DMS153 treated with DMSO at 0.1 percent for 48 hours (cell line): ENCODE data around the gene ZNF287.

Source experiments
- DNase-seq: peaks from one replicate; lab custom pipeline; 2025; ENCODE audit not compliant: unreplicated experiment; lab: John Stamatoyannopoulos, UW

The ZNF287 gene

DNA sequence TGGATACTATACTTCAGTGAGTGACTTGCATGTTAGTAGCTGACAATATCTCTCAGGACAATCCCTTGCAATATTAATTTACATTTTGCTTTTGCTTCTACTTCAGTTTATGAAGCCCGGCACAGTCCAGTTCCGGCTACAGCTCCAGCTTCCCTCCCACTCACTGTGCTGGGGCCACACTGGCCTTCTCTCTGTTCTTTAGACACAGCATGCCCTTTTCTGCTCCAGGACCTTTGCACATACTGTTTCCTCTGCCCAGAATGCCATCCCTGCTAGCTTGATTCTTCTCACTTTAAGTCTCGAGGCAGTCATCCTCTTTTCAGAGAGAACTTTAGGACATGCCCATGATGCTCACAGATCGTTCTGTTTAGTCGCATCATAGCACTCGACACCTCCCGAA lies 51.5 kb downstream of the ZNF287 start:
- no peak for DNase-seq

DNA sequence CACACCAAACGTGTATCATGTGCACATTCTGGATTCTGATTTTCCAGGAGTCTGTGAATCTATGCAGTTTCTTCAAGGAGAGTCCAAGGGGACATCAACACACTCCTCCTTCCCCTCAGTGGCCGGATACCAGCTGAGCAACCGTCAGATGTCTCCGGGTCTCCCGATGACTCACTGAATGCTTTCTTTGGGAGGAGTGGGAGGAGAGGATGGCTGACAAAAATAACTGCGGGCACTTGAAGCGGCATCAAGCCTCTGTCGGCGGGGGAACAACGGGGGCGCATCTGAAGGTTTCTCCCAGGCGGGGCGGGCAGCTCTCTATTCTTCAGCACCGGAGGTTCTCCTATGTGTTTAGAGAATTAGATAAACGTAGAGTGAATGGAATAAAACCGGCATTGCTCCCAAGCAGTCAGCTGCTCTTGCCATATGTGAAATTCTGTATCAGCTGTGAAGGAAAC lies 52.4 kb downstream of the ZNF287 start:
- DNase-seq, result no peak

DNA sequence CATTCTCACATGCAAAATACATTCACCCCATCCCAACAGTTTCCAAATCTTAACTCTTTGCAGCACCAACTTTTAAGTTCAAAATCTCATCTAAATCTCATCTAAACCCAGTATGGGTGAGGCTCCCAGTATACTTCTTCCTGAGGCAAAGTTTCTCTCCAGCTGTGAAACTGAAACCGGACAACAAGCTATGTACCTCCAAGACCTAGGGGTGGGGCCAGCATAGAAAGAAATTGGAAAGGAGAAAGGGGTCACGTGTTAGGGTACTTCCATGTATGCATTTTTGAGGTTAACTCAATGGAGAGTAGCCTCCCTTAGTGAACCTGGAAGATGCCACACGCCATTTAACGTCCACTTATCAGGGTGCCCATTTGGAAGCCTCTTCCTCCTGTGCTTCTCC lies 53.1 kb downstream of the ZNF287 start:
- DNase-seq, result no peak

DNA sequence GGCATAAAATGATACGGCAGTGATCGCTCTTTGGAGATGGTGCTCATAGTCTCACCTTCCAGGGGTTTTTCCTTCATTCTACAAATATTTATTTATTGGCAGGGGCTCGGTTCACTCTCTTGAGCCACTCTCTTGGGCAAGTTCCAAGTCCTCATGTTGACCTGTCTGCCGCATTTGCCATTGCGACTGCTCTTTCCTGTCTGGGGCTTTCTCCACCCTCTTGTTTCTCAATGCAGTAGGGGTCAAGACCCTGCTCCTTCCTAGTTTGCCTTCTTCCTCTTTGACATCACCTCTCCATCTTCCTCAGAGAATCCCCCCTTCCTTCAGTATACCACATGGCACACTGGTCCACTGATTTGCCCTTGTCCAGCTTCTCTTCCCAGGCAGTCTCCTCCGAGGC lies 55.1 kb downstream of the ZNF287 start:
- DNase-seq, result no peak

DNA sequence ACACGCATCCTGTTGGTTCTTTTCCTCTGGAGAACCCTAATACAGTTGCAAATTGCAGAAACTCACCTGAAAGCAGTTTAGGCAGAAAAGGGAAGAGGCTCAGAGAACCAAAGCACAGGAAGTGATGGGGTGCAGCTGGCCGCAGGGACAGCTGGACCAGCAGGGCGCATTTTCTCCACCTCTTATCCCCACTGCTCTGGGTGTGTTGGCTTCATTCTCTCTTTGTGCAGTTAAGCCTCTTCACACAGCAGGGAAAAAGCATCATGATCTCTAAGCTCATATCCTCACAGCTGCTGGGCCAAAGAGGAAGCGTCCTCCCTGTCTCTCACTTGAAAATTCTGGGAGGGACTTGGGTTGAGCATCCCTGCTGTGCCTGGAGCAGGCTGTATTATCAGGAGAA lies 57.0 kb downstream of the ZNF287 start:
- DNase-seq, result no peak

DNA sequence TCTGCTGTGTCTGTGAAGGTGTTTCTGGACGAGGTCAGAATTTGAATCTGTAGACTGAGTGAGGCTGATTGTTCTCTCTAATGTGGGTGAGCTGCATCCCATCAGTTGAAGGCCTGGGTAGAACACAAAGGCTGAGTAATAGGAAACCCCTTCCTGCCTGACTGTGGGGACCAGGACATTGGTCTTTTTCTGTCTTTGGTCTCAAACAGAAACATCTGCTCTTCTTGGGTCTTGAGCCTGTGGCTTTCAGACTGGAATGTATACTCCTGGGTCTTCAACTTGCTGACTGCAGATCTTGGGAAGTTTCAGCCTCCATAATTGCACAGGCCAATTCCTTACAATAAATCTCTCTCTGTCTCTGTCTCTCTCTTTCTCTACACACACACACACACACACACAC lies 57.4 kb downstream of the ZNF287 start:
- DNase-seq, result no peak

DNA sequence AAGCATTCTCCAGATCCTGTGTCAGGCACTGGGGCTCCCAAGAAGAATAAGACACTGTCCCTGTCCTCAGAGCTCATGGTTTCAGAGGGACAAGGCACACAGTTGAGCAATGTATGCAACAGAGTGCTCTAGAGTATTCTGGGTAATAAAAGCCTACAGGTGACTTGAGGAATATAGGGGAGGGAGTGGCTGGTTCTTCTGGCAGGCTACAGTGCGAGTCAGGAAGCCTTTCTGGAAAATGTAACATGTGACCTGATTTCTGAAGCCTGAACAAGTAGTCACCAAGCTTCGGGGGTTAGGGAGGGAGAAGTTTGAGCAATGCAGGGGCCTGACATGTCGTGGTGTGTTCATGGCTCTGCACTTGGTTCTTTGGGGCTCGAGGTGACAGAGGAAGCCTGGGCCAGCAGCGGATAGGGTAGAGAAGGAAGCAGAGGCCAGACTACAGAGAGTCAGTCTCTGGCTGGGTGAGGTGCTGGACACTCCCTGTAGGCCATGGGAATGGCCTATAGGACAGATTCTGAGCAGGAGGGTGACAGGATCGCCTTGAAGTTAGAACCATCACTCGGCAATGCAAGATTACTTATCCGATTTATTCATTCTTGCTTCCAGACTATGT lies 61.0 kb downstream of the ZNF287 start:
- DNase-seq, result no peak

DNA sequence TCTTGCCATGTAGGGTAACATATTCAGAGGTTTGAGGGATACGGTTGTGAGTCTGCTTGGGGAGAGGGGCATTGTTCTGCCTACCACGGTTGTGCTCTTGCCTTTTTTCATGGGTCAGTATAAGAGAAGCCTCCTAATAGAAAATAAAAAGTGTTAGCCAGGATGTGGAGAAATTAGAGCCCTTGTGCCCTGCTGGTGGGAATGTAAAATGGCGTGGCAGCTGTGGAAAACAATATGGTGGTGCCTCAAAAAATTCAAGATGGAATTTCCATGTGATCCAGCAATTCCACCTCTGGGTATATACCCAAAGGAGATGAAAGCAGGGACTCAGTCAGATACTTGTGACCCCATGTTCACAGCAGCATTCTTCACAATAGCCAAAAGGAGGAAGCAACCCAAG lies 62.8 kb downstream of the ZNF287 start:
- no peak for DNase-seq

DNA sequence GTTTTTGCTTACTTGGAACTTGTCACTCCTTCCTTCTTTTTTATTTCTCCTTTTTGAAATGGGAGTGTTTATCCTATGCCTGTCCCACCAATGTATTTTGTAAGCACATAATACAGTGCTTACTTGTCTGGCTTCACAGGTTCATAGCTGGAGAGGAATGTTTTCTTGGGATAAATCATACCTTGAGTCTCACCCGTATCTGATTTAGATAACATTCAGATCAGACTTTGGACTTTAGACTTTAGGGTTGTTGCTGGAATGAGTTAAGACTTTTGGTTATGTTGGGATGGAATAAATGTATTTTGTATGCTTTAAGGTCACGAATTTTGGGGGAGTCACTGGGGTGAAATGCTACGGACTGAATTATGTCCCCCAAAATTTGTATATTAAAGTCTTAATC lies 64.0 kb downstream of the ZNF287 start:
- DNase-seq, result no peak
